Ramos (cell line): ENCODE data around the gene MEGF9.
"Not testable (repeated sequence)": the region's sequence is repeated elsewhere in the genome, so short reads cannot be mapped to it uniquely, and the experiment has no call there.

ENCODE experiments used
- in situ Hi-C: fragments of 300-500 bp; cut with MboI; formaldehyde crosslinking; loops from one replicate; pipeline ENCODE4 v1.14.3; 2022; ENCODE audit warnings: low sequenced_read_pairs; ENCODE audit not compliant: unreplicated experiment

MEGF9 gene

DNA sequence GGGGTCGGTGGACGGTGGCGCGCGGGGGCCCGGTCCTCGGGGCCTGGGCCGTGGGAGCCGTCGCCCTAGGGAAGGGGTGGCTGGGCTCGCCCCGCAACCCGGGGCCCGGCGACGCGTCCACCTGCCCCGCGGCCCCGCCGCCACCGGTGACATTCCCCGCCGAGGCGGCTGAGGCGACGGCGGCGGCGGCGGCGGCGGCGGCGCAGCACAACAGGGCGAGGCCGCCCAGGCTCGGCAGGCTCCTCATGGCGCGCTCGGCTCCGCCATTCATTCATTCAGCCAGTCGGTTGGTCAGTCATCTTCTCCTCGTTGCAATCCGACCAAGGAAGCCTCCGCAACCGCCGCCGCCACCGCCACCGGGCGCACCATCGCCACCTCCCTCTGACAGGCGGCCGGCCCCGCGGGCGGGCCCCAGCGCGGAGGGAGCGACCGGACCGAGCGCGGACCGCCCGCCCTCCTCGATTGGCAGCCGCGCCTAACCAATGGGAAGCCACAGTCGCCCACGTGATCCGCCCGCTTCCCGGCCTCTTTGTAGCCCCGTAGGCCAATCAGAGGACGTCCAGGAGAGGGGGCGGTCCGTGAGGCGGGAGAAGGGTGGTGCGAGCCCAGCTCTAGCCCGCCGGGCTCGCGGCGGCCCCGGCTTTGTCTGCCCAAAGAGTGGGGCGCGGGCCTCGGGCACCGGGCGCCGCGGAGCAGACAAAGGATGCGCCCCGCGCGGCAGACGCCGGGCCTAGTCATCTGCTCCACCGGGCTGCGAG lies at the start of gene MEGF9:
MEGF9 (minus strand) TSS at position 383 of the 758 bp plus-strand sequence; CDS start at position 271, 112 bp downstream.
- in situ Hi-C loops: no loop called here

GRCh38 chr9:120761006-120761405 lies 46.7 kb upstream of the MEGF9 start:
- in situ Hi-C loops: no loop called here

DNA sequence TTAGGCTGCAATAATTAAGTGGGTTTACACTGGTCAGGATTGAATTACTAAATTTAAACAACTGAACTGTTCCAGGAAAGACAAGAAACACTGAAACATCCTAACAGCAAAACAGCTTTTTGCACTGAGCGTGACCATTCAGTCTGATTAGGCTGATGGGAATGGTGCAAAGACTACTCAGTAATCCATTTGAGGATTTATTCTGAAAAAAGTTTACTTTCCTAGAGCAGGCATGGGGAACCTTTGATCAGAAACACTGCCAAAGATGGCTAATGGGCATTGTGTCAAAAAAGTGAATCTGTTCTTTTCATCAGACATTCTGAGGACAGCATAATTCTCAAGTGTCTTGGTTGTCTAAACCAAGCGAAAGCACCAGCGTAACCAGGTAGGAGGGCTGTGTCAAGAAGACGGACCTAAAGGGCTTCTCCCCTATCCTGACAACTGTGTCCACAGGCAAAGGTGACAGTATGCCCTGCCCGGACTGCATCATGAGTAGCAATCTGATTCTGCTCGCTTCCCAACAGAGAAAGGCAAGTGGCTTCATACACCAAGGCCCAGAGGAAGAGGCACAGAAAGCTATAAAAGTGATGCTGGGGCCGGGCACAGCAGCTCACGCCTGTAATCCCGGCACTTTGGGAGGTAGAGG lies 45.6 kb upstream of the MEGF9 start:
- in situ Hi-C loops: loop anchor here (10.0 kb wide), 2 partner anchors 315 to 635 kb away; partner anchors contain the start of gene CNTRL

DNA sequence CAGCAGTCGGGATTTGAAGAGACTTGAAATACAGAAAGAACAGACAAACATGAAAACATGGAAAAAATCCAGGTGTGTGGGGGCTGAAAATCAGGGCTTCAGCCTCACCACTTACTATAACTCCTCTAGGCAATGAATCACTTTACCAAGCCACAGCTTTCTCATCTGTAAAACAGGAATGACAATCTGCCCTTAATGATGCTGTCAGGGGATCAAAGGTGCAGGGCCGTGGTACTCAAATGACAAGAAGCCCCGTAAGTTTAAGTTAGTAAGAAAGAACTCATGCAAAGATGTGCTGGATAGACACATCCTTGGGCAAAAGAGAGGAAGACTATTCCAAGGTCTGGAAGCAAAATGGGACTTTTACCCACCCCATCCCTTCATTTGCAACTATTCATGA lies 44.3 kb upstream of the MEGF9 start:
- in situ Hi-C loops: loop anchor here (10.0 kb wide), 2 partner anchors 316 to 636 kb away; partner anchors contain the start of gene CNTRL

GRCh38 chr9:120757026-120757913 lies 43.0 kb upstream of the MEGF9 start:
- in situ Hi-C loops: loop anchor here (10.0 kb wide), 2 partner anchors 318 to 638 kb away; partner anchors contain the start of gene CNTRL

DNA sequence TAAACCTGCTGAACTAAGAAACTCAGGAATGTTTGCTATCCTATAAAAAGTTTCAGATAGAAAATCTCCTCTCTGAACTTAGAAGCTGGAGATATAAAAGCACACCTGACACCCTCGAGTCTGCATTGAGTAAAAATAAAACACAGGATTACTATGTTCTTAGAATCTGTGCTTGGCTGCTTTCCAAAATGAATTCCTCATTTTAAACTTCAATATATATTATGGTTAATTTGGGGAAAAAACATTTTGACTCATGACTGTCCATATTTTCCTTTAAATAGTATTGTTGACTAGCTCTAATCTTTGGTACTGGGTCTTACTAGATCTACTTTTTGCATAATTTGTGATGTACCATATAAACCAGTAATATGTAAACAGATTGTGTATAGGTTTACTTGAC lies 42.3 kb upstream of the MEGF9 start:
- in situ Hi-C loops: loop anchor here (10.0 kb wide), 2 partner anchors 318 to 638 kb away; partner anchors contain the start of gene CNTRL

DNA sequence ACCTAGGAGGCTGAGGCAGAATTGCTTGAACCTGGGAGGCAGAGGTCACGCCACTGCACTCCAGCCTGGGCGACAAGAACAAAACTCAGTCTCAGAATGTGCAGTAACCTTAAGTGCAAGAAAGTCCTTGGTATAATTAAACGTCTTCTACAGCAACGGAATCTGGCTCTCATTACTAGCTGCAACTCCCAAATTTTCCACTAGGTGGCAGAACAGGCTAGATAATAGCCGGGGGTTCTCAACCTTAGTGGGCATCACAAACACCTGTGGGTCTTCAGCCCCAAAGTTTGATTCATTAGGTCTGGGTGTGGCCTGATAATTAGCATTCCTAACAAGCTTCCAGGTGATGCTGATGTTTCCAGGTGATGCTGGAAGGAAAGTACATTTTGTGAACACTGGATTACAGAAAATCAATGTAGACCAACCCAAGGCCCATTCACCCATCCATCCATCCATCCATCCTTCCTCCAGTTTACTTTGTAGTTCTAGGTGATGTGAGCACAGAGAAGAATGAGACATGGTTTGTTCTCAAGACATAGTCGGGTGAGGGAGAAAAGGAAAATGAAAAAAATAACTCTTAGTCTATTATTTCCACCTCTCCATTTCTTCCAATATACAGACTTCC lies 41.7 kb upstream of the MEGF9 start:
- in situ Hi-C loops: loop anchor here (10.0 kb wide), 2 partner anchors 319 to 639 kb away; partner anchors contain the start of gene CNTRL

- in situ Hi-C loops: loop anchor here (10.0 kb wide), 2 partner anchors 320 to 640 kb away; partner anchors contain the start of gene CNTRL
Observed at GRCh38 chr9:120755044-120755443, 40.8 kb upstream of the MEGF9 start.

DNA sequence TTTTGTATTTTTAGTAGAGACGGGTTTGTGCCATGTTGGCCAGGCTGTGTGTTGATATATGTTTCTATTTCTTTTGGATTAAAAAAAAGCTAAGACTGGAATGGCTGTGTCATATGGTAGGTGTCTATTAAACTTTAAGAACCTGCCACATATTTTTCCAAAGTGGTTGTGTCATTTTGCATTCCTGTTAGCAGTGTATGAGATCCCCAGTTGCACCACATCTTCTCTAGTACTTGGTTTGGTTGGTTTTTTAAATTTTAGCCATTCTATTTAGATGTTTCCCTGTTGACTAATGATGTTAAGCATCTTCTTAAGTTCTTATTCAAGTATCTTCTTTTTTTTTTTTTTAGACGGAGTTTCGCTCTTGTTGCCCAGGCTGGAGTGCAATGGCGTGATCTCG lies 36.2 kb upstream of the MEGF9 start:
- in situ Hi-C loops: loop anchor here (10.0 kb wide), 2 partner anchors 324 to 644 kb away; partner anchors contain the start of gene CNTRL

- in situ Hi-C loops: not testable (repeated sequence)
Observed at GRCh38 chr9:120746366-120746765, 32.1 kb upstream of the MEGF9 start.

DNA sequence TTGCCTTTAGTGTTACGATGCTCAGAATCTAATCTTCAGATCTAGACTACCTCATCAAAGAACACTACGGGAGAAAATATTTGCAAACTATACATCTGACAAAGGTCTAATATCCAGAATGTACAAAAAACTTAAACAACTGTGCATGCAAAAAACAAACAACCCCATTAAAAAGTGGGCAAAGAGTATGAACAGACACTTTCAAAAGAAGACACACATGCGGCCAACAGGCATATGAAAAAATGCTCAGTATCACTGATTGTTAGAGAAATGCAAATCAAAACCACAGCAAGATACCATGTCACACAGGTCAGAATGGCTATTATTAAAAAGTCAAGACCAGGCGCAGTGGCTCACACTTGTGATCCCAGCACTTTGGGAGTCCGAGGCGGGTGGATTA lies 31.0 kb upstream of the MEGF9 start:
- in situ Hi-C loops: no loop called here

- in situ Hi-C loops: no loop called here
Observed at GRCh38 chr9:120742951-120743416, 28.7 kb upstream of the MEGF9 start.

- in situ Hi-C loops: no loop called here
Observed at GRCh38 chr9:120741701-120742100, 27.4 kb upstream of the MEGF9 start.

DNA sequence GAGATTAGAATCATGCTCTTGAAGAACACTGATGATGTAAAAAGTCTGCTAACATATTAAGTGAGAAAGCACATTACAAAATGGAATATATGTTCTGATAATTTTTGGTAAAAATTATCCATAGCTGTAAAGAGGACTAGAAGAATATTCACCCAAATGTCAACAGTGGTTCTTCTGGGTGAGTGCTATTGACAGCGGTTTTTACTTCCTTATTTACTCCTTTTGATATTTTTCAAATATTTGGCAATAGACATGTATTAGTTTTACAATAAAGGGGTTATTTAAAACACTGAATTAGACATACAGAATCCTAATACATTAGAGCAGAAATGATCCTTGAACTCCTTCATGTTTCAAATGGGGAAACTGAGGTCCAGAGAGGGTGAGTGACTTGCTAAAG lies 26.9 kb upstream of the MEGF9 start:
- in situ Hi-C loops: no loop called here

GRCh38 chr9:120740132-120740531 lies 25.9 kb upstream of the MEGF9 start:
- in situ Hi-C loops: no loop called here

DNA sequence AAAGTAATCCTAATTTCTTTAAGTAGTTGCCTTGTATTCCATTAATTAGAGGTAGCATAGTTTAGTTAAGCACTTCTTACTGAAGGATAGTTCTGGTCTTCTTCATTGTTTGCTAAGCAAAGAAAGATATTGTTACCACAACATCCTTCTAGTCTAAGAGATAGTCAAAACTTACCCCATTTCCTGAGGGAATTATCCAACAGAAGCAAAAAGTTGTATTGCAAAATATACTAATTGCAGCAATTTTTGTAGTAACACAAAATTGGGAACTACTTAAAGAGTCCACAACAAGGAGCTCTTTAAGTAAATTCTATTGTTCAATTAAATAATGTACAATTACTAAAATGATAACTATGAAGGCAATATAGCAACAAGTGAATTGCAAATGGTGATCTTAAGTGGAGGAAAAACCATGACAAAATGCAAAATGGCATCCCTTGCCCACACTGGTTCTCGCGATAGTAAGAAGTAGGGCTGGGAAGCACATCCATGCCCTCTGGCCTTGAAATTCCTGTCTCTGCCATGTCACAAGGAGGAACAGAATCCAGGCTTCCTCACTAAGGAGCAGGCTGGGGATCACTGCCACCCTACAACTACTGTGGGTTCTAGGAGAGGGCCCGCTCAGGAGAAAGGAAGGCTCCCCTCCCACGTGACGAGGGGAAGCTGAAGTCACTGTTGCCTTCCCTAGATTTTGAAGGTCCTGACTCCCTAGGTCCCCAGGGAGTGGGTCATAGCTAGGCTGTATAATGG lies 23.3 kb upstream of the MEGF9 start:
- in situ Hi-C loops: no loop called here

DNA sequence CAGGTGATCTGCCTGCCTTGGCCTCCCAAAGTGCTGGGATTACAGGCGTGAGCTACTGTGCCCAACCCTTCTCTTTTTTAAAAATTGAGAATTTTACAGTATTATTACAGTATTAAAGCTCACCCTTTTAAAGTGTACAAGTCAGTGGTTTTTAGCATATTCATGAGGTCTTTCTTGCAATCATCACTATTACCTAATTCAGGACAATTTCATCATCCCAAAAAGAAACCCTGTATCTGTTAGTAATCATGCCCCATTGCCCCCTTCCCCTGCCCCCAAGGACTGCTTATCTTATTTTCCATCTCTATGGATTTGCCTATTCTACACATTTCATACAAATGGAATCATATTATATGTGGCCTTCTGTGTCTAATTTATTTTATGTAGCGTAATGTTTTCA lies 22.6 kb upstream of the MEGF9 start:
- in situ Hi-C loops: no loop called here

DNA sequence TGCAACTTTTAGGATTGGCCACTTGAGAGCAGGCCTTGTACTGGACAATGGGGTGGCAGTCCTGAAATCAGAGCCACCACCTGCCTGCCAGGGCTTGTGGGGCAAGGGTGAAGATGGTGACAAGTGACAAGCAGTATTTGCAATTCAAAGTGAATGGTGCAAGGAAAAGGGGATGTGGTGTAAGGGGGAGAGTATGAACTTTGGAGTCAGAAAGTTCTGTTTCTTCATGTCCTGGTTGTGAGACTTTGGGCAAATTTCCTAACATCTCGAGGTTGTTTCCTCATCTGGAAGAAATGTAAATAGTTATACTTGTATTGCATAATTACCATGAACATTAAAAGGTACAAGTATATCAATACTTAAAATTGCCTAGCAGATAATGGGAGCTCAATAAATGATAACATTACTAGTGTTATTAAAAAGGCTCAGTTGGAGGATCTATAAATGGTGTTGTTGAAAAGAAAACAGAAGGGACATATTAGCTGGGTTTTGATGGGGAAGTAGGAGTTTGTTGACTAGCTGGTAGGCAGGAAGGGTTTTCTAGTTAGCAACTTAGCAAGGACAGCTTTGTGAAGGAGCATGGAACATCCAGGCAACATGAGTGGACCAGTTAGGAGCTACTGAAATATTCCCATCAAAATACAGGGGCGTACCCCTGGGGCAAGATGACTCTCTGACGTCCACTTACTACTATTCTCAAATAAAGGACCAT lies 21.3 kb upstream of the MEGF9 start:
- in situ Hi-C loops: no loop called here
